VCaP (cell line): Measurements from ENCODE around the gene GGPS1.

Experiments used
- H3K27ac ChIP-seq: fragments of 450-650 bp; 2 replicates; pipeline ENCODE4 v1.5.1; 2017
- CTCF ChIP-seq: fragments of 450-650 bp; conservative IDR thresholded peaks from 2 replicates; pipeline ENCODE4 v1.5.1; 2017; ENCODE audit warnings: mild to moderate bottlenecking, moderate library complexity

GGPS1 gene

GRCh38 chr1:235320521-235321179, 7.7 kb upstream of the GGPS1 start:
- TF ChIP-seq CTCF, result no peak
- no peak overlapping the region for H3K27ac ChIP-seq

GRCh38 chr1:235324296-235324695, 4.1 kb upstream of the GGPS1 start:
- no peak overlapping the region; the same call in 1 of the 2 replicates for H3K27ac ChIP-seq
- TF ChIP-seq CTCF, result no peak

- TF ChIP-seq CTCF, result no peak
- peak overlapping the region; percentile 97; the same call in 1 of the 2 replicates for H3K27ac ChIP-seq
These were observed 3.2 kb upstream of the GGPS1 start for GRCh38 chr1:235325139-235325538.

GRCh38 chr1:235325854-235326253, 2.5 kb upstream of the GGPS1 start:
- TF ChIP-seq CTCF, result no peak

GRCh38 chr1:235326719-235327558, 1.4 kb upstream of the GGPS1 start:
- H3K27ac ChIP-seq, result peak overlapping the region; percentile 97
- no peak for TF ChIP-seq CTCF

More at GRCh38 chr1:235325854-235326253, 2.5 kb upstream of the GGPS1 start:
- H3K27ac ChIP-seq, result peak overlapping the region; percentile 97; the same call in 1 of the 2 replicates

GRCh38 chr1:235327559-235328270, 655 bp upstream of the GGPS1 start, which contains the start of gene ARID4B:
TSS of gene ARID4B (minus strand) at chr1:235328179. CDS start at chr1:235326919, 1,260 bp downstream.
- peak within 1 kb of the TSS; percentile 97 for H3K27ac ChIP-seq
- TF ChIP-seq CTCF, result no peak
